ENCODE data around the gene GUF1.

The GUF1 gene

GRCh38 chr4:44678094-44679041, at the start of gene GUF1:
Gene GUF1 (plus strand): TSS chr4:44678420. CDS start chr4:44678623, 203 bp downstream.
- DNase-seq = peak; percentile 95

- peak; percentile 62 for DNase-seq
Observed at GRCh38 chr4:44629280-44629866, 48.8 kb upstream of the GUF1 start.

GRCh38 chr4:44632089-44632488, 46.1 kb upstream of the GUF1 start:
- no peak for DNase-seq

GRCh38 chr4:44632733-44633132, 45.5 kb upstream of the GUF1 start:
- DNase-seq = no peak

- no peak for DNase-seq
Observed at GRCh38 chr4:44638091-44638490, 40.1 kb upstream of the GUF1 start.

GRCh38 chr4:44646151-44646550, 32.1 kb upstream of the GUF1 start:
- no peak for DNase-seq

- no peak for DNase-seq
Observed at GRCh38 chr4:44651425-44651824, 26.8 kb upstream of the GUF1 start, which contains the start of gene YIPF7. Gene YIPF7 (minus strand): TSS chr4:44651625. CDS start chr4:44650100, 1,525 bp downstream.

GRCh38 chr4:44652002-44652401, 26.2 kb upstream of the GUF1 start:
- no peak for DNase-seq

- DNase-seq = no peak
Observed at GRCh38 chr4:44660396-44660795, 17.8 kb upstream of the GUF1 start.

- DNase-seq = no peak
Observed at GRCh38 chr4:44661940-44662622, 16.1 kb upstream of the GUF1 start.

- no peak for DNase-seq
Observed at GRCh38 chr4:44662623-44663005, 15.6 kb upstream of the GUF1 start.

GRCh38 chr4:44663539-44664263, 14.5 kb upstream of the GUF1 start:
- no peak for DNase-seq

- DNase-seq = no peak
Observed at GRCh38 chr4:44668526-44668925, 9.7 kb upstream of the GUF1 start.

- no peak for DNase-seq
Observed at GRCh38 chr4:44670506-44671199, 7.6 kb upstream of the GUF1 start.

GRCh38 chr4:44671636-44672035, 6.6 kb upstream of the GUF1 start:
- DNase-seq = no peak

GRCh38 chr4:44674471-44674870, 3.7 kb upstream of the GUF1 start:
- no peak for DNase-seq

GRCh38 chr4:44675366-44675765, 2.9 kb upstream of the GUF1 start:
- no peak for DNase-seq

- no peak for DNase-seq
Observed at GRCh38 chr4:44679060-44679459, 840 bp downstream of the GUF1 start.

GRCh38 chr4:44684648-44685047, 6.4 kb downstream of the GUF1 start:
- no peak for DNase-seq

- no peak for DNase-seq
Observed at GRCh38 chr4:44700427-44700826, 22.2 kb downstream of the GUF1 start.

GRCh38 chr4:44701037-44701436, 22.8 kb downstream of the GUF1 start:
- DNase-seq = no peak

GRCh38 chr4:44704673-44705072, 26.5 kb downstream of the GUF1 start:
- no peak for DNase-seq
